ENCODE data around the gene CDK15. TPM values are rescaled to one million over a fixed set of nuclear protein-coding genes. Genes with fewer than 3 reads are reported as not detected.

The CDK15 gene
- total RNA-seq, 4 donors from 2014 or later = 0.83 to 3.9 (median 1.4) TPM

GRCh38 chr2:201883606-201884369 lies 77.5 kb downstream of the CDK15 start:
- peak overlapping the region in 2 of 4 donors; percentile 45 to 53 for H3K27ac ChIP-seq (replicated peaks in 1 of 4)
- WGBS = 45% methylated on average over 5 of the region's 8 CpGs
- H3K4me3 ChIP-seq = no peak overlapping the region
- H3K36me3 ChIP-seq = no peaks in the 10 kb centered on the region
- intact Hi-C loops (cut with DNase I) = no loop called here
- DNase-seq (ENCODE audit: extremely low spot score) = no peak
- no peak for TF ChIP-seq POLR2A (IDR thresholded peaks at IDR 0.05; ENCODE audit: low read depth)
- TF ChIP-seq POLR2AphosphoS5 (IDR thresholded peaks at IDR 0.05) = peak in 1 of 2 donors; percentile 53
- H3K9me3 ChIP-seq = no peaks in the 10 kb centered on the region
- no peaks in the 10 kb centered on the region for H3K27me3 ChIP-seq
- H3K4me1 ChIP-seq = peaks cover 26 to 45% (median 34%) of the 10 kb centered on the region in 4 donors

GRCh38 chr2:201886504-201886903 lies 80.2 kb downstream of the CDK15 start:
- Histone ChIP-seq H3K4me3 (no peak overlapping the region), H3K36me3 (no peaks in the 10 kb centered on the region), H3K27me3 (no peaks in the 10 kb centered on the region), H3K9me3 (no peaks in the 10 kb centered on the region), H3K27ac (replicated peaks in 1 of 4) (no peak overlapping the region), H3K4me1 (peaks cover 26 to 41% (median 33%) of the 10 kb centered on the region in 4 donors)
- TF ChIP-seq POLR2A (IDR thresholded peaks at IDR 0.05; ENCODE audit: low read depth) = no peak
- no peak for TF ChIP-seq CTCF (IDR thresholded peaks at IDR 0.05)
- TF ChIP-seq EP300 (IDR thresholded peaks at IDR 0.05) = no peak
- TF ChIP-seq POLR2AphosphoS5 (IDR thresholded peaks at IDR 0.05) = no peak
- intact Hi-C loops (cut with DNase I) = no loop called here
- WGBS = 80% methylated on average over 3 of the region's 3 CpGs
- no peak for DNase-seq (ENCODE audit: extremely low spot score)

- no peaks in the 10 kb centered on the region for H3K9me3 ChIP-seq
- H3K4me3 ChIP-seq = peak overlapping the region; percentile 27 to 51 (median 45)
- TF ChIP-seq POLR2AphosphoS5 (IDR thresholded peaks at IDR 0.05) = no peak
- TF ChIP-seq POLR2A (IDR thresholded peaks at IDR 0.05; ENCODE audit: low read depth) = no peak
- intact Hi-C loops (cut with DNase I) = no loop called here
- H3K36me3 ChIP-seq = no peaks in the 10 kb centered on the region
- 20% methylated on average over 9 of the region's 9 CpGs for WGBS
- no peak for DNase-seq (ENCODE audit: extremely low spot score)
- H3K4me1 ChIP-seq = peaks cover 18 to 33% (median 26%) of the 10 kb centered on the region in 4 donors
- H3K27ac ChIP-seq (replicated peaks in 1 of 4) = peak overlapping the region in 2 of 4 donors; percentile 13 to 38
- H3K27me3 ChIP-seq = no peaks in the 10 kb centered on the region
These were observed 81.6 kb downstream of the CDK15 start for GRCh38 chr2:201887773-201888425.

GRCh38 chr2:201888426-201888800 lies 82.1 kb downstream of the CDK15 start:
- intact Hi-C loops (cut with DNase I) = no loop called here
- Histone ChIP-seq H3K9me3 (no peaks in the 10 kb centered on the region), H3K4me3 (peak overlapping the region; percentile 27 to 51 (median 45)), H3K36me3 (no peaks in the 10 kb centered on the region), H3K27ac (replicated peaks in 1 of 4) (peak overlapping the region in 2 of 4 donors; percentile 13 to 38), H3K4me1 (peaks cover 13 to 27% (median 21%) of the 10 kb centered on the region in 4 donors), H3K27me3 (no peaks in the 10 kb centered on the region)
- WGBS = 13% methylated on average over 8 of the region's 8 CpGs
- DNase-seq (ENCODE audit: extremely low spot score) = no peak
- no peak for TF ChIP-seq POLR2AphosphoS5 (IDR thresholded peaks at IDR 0.05)
- TF ChIP-seq EP300 (IDR thresholded peaks at IDR 0.05) = no peak
- no peak for TF ChIP-seq CTCF (IDR thresholded peaks at IDR 0.05)
- no peak for TF ChIP-seq POLR2A (IDR thresholded peaks at IDR 0.05; ENCODE audit: low read depth)

GRCh38 chr2:201890453-201890852 lies 84.1 kb downstream of the CDK15 start:
- intact Hi-C loops (cut with DNase I) = no loop called here
- peaks cover 5 to 18% (median 11%) of the 10 kb centered on the region in 4 donors for H3K4me1 ChIP-seq
- TF ChIP-seq EP300 (IDR thresholded peaks at IDR 0.05) (no peak), POLR2AphosphoS5 (IDR thresholded peaks at IDR 0.05) (no peak), CTCF (IDR thresholded peaks at IDR 0.05) (no peak), POLR2A (IDR thresholded peaks at IDR 0.05; ENCODE audit: low read depth) (no peak)
- DNase-seq (ENCODE audit: extremely low spot score) = no peak
- no peaks in the 10 kb centered on the region for H3K9me3 ChIP-seq
- no peak overlapping the region for H3K4me3 ChIP-seq
- H3K27ac ChIP-seq (replicated peaks in 1 of 4) = no peak overlapping the region
- H3K36me3 ChIP-seq = no peaks in the 10 kb centered on the region
- H3K27me3 ChIP-seq = no peaks in the 10 kb centered on the region
